Hepatocyte (in vitro differentiated cells): ENCODE data around the gene WHAMM. TPM values are rescaled to one million over a fixed set of nuclear protein-coding genes. Genes with fewer than 3 reads are reported as not detected.

Source experiments
- DNase-seq: peaks from one replicate; pipeline ENCODE4 v3.0.0-alpha.2; 2016; ENCODE audit warnings: low spot score
- H2AFZ ChIP-seq: fragments of 200-600 bp; sonication (generic); 2 replicates; pipeline ENCODE4 v1.6.0; 2016; ENCODE audit warnings: antibody characterized with exemption, mild to moderate bottlenecking
- H3K27ac ChIP-seq: fragments of 200-600 bp; sonication (generic); 2 replicates; pipeline ENCODE4 v1.5.1; 2016; ENCODE audit warnings: mild to moderate bottlenecking
- H3K27me3 ChIP-seq: fragments of 200-600 bp; sonication (generic); 2 replicates; pipeline ENCODE4 v1.6.1; 2016
- H3K36me3 ChIP-seq: fragments of 200-600 bp; sonication (generic); replicated peaks from 2 replicates; pipeline ENCODE4 v1.5.1; 2016; ENCODE audit warnings: low read depth; ENCODE audit not compliant: insufficient read depth
- H3K4me1 ChIP-seq: fragments of 200-600 bp; sonication (generic); 2 replicates; pipeline ENCODE4 v1.5.1; 2016; ENCODE audit warnings: mild to moderate bottlenecking, moderate library complexity; ENCODE audit not compliant: insufficient read depth
- H3K4me2 ChIP-seq: fragments of 200-600 bp; sonication (generic); 2 replicates; pipeline ENCODE4 v1.6.0; 2016
- H3K4me3 ChIP-seq: fragments of 200-600 bp; sonication (generic); 2 replicates; pipeline ENCODE4 v1.5.1; 2016; ENCODE audit warnings: mild to moderate bottlenecking
- H3K79me2 ChIP-seq: fragments of 200-600 bp; sonication (generic); 2 replicates; pipeline ENCODE4 v1.6.0; 2017; ENCODE audit warnings: mild to moderate bottlenecking
- H3K9me2 ChIP-seq: fragments of 200-600 bp; sonication (generic); replicated peaks from 2 replicates; pipeline ENCODE4 v1.6.0; 2017; ENCODE audit warnings: mild to moderate bottlenecking; ENCODE audit not compliant: insufficient read depth
- H3K9me3 ChIP-seq: fragments of 200-600 bp; sonication (generic); 2 replicates; pipeline ENCODE4 v1.5.1; 2016; ENCODE audit warnings: low read depth, mild to moderate bottlenecking
- H4K20me1 ChIP-seq: fragments of 200-600 bp; sonication (generic); 2 replicates; pipeline ENCODE4 v1.6.0; 2016; ENCODE audit warnings: mild to moderate bottlenecking; ENCODE audit not compliant: insufficient read depth, poor library complexity, severe bottlenecking
- EZH2 ChIP-seq: fragments of 200-600 bp; sonication (generic); IDR thresholded peaks from 2 replicates; pipeline ENCODE4 v1.6.1; 2016; ENCODE audit warnings: antibody characterized with exemption, mild to moderate bottlenecking, borderline replicate concordance
- EZH2phosphoT487 ChIP-seq: fragments of 200-600 bp; sonication (generic); IDR thresholded peaks from one replicate; pipeline ENCODE4 v1.6.1; 2018; ENCODE audit warnings: antibody characterized with exemption, mild to moderate bottlenecking, low read depth, moderate library complexity; ENCODE audit not compliant: unreplicated experiment, severe bottlenecking
- WGBS: methylation state at CpG from one replicate; pipeline ENCODE4 v1.1.6; 2016; ENCODE audit warnings: low lambda C conversion rate; ENCODE audit errors: missing lambda C conversion rate; 5-methylcytosine and 5-hydroxymethylcytosine counted together
- polyA plus RNA-seq: library from polyadenylated mRNA; unstranded; fragments of >200 nt; fragmentation: Nextera tagmentation; extraction: Ambion mirVana; gene quantifications from 2 replicates; pipeline ENCODE4 v1.2.1, GENCODE V29; 2016
- total RNA-seq: library from RNA; depleted of rRNA; stranded (reverse); fragments of >200 nt; gene quantifications from 2 replicates; pipeline ENCODE4 v1.2.3, GENCODE V29; 2014
- TF ChIP-seq, protein P1 (sequence below): fragments of 200-600 bp; sonication (generic); IDR thresholded peaks from 2 replicates; pipeline ENCODE4 v1.5.1; 2016; ENCODE audit warnings: antibody characterized with exemption, mild to moderate bottlenecking; ENCODE audit not compliant: poor library complexity

Gene WHAMM
- total and polyA plus RNA-seq, 2 experiments from 2014 or later = 5.3 to 8.0 TPM

DNA sequence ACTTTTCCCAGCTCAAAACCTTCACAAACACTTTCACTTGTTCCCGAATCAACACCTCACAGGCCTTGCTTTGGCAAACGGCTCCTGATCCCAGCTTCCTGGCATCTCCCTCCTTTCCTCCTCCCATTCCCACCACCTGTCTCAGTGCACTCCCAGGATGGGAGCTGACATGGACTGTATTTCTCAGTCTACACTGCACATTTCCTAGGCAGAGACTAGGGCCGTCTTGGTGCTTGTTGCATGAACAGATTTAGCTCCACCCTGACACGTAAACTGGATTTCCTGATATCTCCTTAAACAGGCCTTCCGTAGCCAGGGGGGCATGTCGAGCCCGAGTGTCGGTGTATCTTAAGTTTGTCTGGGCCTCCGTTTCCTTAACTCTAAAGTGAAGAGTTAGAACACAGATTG lies 790 bp upstream of the WHAMM start:
- Histone ChIP-seq H3K27me3 (no peaks in the 10 kb centered on the region), H3K79me2 (peaks cover 32% of the 10 kb centered on the region), H3K4me3 (no peak overlapping the region), H3K4me2 (peak overlapping the region; percentile 65), H3K9me3 (no peaks in the 10 kb centered on the region), H3K27ac (no peak overlapping the region), H2AFZ (no peak overlapping the region), H3K9me2 (no peaks in the 10 kb centered on the region), H3K4me1 (peaks cover 8% of the 10 kb centered on the region), H4K20me1 (peaks cover 23% of the 10 kb centered on the region), H3K36me3 (no peaks in the 10 kb centered on the region)
- 86% methylated on average over 9 of the region's 9 CpGs for WGBS
- no peak for DNase-seq
- TF ChIP-seq EZH2phosphoT487 (no peak), EZH2 (no peak)
- TF ChIP-seq, protein P1, sequence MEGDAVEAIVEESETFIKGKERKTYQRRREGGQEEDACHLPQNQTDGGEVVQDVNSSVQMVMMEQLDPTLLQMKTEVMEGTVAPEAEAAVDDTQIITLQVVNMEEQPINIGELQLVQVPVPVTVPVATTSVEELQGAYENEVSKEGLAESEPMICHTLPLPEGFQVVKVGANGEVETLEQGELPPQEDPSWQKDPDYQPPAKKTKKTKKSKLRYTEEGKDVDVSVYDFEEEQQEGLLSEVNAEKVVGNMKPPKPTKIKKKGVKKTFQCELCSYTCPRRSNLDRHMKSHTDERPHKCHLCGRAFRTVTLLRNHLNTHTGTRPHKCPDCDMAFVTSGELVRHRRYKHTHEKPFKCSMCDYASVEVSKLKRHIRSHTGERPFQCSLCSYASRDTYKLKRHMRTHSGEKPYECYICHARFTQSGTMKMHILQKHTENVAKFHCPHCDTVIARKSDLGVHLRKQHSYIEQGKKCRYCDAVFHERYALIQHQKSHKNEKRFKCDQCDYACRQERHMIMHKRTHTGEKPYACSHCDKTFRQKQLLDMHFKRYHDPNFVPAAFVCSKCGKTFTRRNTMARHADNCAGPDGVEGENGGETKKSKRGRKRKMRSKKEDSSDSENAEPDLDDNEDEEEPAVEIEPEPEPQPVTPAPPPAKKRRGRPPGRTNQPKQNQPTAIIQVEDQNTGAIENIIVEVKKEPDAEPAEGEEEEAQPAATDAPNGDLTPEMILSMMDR = no peak

DNA sequence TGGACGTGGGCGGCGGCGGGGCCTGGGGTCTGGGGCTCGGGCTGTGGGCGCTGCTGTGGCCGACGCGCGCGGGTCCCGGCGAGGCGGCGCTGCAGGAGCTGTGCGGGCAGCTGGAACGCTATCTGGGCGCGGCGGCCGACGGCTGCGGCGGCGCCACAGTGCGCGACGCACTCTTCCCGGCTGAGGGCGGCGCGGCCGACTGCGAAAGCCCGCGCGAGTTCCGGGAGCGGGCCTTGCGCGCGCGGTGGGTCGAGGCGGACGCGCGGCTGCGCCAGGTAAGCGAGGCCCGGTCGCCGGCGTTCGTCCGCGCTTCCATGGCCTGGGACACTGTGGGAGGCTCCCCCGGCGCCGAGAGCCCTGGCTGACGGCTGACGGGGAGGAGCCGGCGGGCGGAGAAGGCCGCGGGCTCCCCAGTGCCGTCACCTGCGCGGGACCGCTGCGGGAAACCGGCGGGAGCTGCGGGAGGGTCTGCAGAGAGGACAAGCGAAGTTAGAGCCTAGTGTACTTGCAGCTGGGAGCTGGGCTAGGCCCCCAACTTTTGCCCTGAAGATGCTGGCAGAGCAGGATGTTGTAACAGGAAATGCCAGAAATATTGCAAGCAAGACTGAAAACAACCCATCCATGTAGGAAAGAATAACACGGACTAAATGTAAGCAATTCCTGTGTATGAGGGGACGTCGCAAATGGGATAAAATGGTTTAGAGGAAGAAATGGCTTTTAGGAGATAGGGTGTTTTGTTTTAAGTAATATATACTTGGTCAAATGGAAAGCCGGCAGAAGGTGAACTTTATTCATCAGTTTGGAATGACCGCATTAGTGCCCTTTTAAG lies 847 bp downstream of the WHAMM start:
- H3K27ac ChIP-seq = peak overlapping the region; percentile 99
- peak overlapping the region; percentile 64 for H2AFZ ChIP-seq
- H3K27me3 ChIP-seq = no peaks in the 10 kb centered on the region
- no peaks in the 10 kb centered on the region for H3K9me2 ChIP-seq
- peaks cover 23% of the 10 kb centered on the region for H4K20me1 ChIP-seq
- H3K79me2 ChIP-seq = peaks cover 43% of the 10 kb centered on the region
- H3K36me3 ChIP-seq = no peaks in the 10 kb centered on the region
- H3K9me3 ChIP-seq = no peaks in the 10 kb centered on the region
- peaks cover 8% of the 10 kb centered on the region for H3K4me1 ChIP-seq
- peak overlapping the region; percentile 59 for H3K4me3 ChIP-seq
- under 1% methylated on average over 49 of the region's 81 CpGs for WGBS
- TF ChIP-seq, protein P1 = no peak
- TF ChIP-seq EZH2 = no peak
- no peak for TF ChIP-seq EZH2phosphoT487
- H3K4me2 ChIP-seq = peak overlapping the region; percentile 75
- peak; percentile 82 for DNase-seq

DNA sequence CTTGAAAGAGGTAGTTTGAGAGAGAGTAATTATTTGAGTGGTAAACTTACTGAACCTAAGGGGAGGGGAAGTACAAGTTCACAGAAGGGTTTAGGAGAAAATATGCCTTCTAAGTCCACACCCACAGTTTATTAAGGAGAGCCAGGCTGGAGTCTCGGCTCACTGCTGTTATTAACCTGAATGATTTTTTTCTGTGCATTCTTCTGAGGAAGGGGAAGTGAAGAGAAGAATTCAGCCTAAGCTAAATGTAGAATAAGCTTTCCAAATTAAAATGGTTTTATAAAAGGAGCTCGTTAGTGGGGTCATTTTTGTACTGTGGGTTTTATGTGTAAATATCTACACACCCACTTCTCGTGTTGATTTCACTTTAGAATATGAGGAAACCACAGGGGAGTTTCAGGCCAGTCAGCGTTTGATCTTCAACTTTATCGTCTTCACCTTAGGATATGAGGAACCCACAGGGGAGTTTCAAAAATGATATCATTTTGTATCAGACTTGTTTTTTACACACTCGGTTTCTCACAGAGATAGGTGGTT lies 1.5 kb downstream of the WHAMM start:
- peak overlapping the region; percentile 64 for H2AFZ ChIP-seq
- peak overlapping the region; percentile 59 for H3K4me3 ChIP-seq
- H3K27me3 ChIP-seq = no peaks in the 10 kb centered on the region
- peaks cover 25% of the 10 kb centered on the region for H4K20me1 ChIP-seq
- 19% methylated on average over 6 of the region's 6 CpGs for WGBS
- H3K79me2 ChIP-seq = peaks cover 49% of the 10 kb centered on the region
- peak overlapping the region; percentile 99 for H3K27ac ChIP-seq
- H3K36me3 ChIP-seq = no peaks in the 10 kb centered on the region
- no peaks in the 10 kb centered on the region for H3K9me2 ChIP-seq
- no peaks in the 10 kb centered on the region for H3K9me3 ChIP-seq
- peaks cover 8% of the 10 kb centered on the region for H3K4me1 ChIP-seq
- peak overlapping the region; percentile 75 for H3K4me2 ChIP-seq
- no peak for DNase-seq
- TF ChIP-seq, protein P1 = no peak
- no peak for TF ChIP-seq EZH2phosphoT487
- TF ChIP-seq EZH2 = no peak
